Measurements from ENCODE around the gene RCC2. TPM values are rescaled to one million over a fixed set of nuclear protein-coding genes. Genes with fewer than 3 reads are reported as not detected.

RCC2 gene
- total and polyA plus RNA-seq, 2 donors (not counting 3 experiments of a cell fraction or from before 2014, with no cell fraction given), result 137 to 166 TPM

DNA sequence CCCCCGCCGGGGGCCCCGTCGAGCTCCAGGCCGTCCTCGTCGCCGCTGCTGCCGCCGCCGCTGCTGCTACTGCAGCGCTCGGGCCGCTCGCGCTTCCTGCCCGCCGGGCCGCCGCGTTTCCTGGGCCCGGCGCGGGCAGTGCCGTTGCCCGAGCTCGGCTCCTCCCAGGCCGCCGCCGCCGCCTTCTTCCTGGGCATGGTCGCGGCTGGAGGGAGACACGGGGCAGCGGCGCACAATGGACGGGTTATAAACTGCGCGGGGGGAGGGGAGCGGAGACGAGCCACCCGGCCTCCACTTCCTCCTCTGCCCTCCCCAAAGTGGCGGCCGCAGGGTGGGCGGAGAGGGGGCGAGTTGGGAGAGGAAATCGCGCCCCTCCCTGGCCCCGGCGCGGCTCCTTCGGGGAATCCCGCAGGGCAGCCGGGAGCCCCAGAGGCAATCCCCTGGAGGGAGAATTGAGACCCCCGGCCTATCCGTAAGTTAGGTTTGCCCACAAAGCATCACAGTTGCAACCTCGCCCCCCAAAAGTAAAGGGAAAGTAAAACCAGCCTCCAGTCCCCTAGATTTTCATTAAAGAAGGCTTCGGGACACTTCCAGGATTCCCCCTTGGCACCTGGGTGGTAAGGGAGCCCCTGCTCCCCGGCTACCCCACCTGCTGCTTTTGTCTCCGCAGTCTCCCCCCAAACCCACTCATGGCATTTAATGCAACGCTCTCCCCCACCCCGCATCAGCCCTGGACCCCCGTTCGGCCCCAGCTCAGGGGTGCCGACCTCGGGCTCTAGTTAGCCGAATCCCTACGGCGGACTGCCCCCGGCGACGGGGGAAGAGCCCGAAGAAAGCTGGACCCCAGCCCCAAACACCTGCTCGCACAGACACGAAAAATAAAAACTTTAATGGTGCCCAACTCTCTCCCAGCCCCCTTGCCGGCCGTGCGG lies 893 bp downstream of the RCC2 start:
- DNase-seq (ENCODE audit: low read depth, low spot score) (peak; percentile 69), FAIRE-seq (peak; percentile 8)

DNA sequence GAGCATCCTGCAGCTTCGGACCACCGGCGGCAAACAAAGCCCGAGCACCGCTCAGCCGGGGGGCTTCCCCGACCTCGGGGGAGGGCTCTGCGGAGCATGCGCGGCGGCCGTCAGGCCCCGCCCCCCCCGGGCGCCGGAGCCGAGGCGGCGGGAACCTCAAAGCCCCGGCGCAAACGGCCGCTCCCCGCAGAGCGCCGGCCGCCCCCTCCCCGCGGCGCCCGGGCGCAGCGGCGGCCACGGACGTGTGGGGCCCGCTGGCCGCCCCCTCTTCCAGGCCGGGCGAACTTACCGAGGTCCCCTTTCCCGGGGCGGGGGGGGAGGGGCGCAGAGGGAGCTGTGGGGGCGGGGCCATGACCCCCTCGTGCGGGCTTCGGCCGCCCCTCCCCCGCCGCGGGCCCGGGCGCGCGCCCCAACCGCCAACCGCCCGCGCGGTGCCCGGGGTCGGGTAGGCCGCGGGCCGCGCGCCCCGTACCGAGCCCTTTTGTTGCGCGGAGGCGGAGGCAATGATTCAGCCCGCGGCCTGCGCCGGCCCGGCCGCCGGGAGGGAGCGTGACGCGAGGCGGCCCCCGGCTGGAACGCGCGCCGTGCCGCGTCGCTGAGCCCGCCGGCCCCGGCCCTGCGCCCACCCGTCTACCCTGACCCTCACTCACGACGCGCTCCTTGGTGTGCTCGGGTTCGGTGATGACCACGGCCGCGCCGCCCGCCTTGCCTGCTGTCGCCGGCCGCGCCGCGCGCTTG lies 1.7 kb downstream of the RCC2 start:
- intact Hi-C loops (cut with micrococcal nuclease), result loop anchor here (1.0 to 10.0 kb wide), 3 partner anchors 17 to 533 kb away; partner anchors contain the start of gene SDHB
- peaks cover 15% of the 10 kb centered on the region for H3K4me1 ChIP-seq (ENCODE audit: control insufficient read depth, extremely low read depth, insufficient read depth, low read length)
- H3K9me3 ChIP-seq (replicated peaks; ENCODE audit: control insufficient read depth, insufficient read depth, low read length), result no peaks in the 10 kb centered on the region
- H2AFZ ChIP-seq (ENCODE audit: low read depth, low read length), result no peak overlapping the region
- H3K27ac ChIP-seq (ENCODE audit: insufficient read depth, low read depth, low read length), result peak overlapping the region; percentile 83
- dilution Hi-C loops (cut with MboI; ENCODE audit: extremely low pct_ligation_motif_present, low sequenced_read_pairs), result no loop called here
- FAIRE-seq (no peak), DNase-seq (ENCODE audit: low read depth, low spot score) (no peak)
- no peaks in the 10 kb centered on the region for H3K9me1 ChIP-seq (replicated peaks; ENCODE audit: control insufficient read depth, extremely low read depth, insufficient read depth, low read length)
- TF ChIP-seq JUN (IDR thresholded peaks at IDR 0.05; ENCODE audit: borderline replicate concordance, insufficient read depth, insufficient read length, low read depth) (no peak), MAX (IDR thresholded peaks at IDR 0.05; ENCODE audit: insufficient read depth, insufficient read length) (no peak), FOS (IDR thresholded peaks at IDR 0.05; ENCODE audit: borderline replicate concordance, insufficient read depth, low read length) (no peak), EZH2 (IDR thresholded peaks at IDR 0.05; ENCODE audit: borderline replicate concordance, low read depth, low read length, severe bottlenecking) (no peak), GATA2 (IDR thresholded peaks at IDR 0.05; ENCODE audit: insufficient read depth, insufficient read length, low read depth, low read length) (no peak), MYC (IDR thresholded peaks at IDR 0.05; ENCODE audit: low read depth, low read length) (no peak), POLR2A (IDR thresholded peaks at IDR 0.05; ENCODE audit: low read depth, low read length) (peak; percentile 39), POLR2AphosphoS5 (IDR thresholded peaks at IDR 0.05; ENCODE audit: insufficient read depth, low read depth, low read length) (peak; percentile 43)
- TF ChIP-seq, protein P1, sequence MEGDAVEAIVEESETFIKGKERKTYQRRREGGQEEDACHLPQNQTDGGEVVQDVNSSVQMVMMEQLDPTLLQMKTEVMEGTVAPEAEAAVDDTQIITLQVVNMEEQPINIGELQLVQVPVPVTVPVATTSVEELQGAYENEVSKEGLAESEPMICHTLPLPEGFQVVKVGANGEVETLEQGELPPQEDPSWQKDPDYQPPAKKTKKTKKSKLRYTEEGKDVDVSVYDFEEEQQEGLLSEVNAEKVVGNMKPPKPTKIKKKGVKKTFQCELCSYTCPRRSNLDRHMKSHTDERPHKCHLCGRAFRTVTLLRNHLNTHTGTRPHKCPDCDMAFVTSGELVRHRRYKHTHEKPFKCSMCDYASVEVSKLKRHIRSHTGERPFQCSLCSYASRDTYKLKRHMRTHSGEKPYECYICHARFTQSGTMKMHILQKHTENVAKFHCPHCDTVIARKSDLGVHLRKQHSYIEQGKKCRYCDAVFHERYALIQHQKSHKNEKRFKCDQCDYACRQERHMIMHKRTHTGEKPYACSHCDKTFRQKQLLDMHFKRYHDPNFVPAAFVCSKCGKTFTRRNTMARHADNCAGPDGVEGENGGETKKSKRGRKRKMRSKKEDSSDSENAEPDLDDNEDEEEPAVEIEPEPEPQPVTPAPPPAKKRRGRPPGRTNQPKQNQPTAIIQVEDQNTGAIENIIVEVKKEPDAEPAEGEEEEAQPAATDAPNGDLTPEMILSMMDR (IDR thresholded peaks at IDR 0.05; ENCODE audit: extremely low read depth in 1 of 2, insufficient read depth in 1 of 2, low read depth in 1 of 2, low read length in 2 of 2), result no peak
- POLR2A ChIA-PET, result no interaction called here
- CTCF ChIA-PET, result interaction anchor here (0.6 kb wide), 1 partner anchor 10 kb away, joined by 3 read pairs; no protein-coding TSS in a partner anchor
- no TSS peak for BruUV-seq (replicated peaks)
- peaks cover 12% of the 10 kb centered on the region for H4K20me1 ChIP-seq (replicated peaks; ENCODE audit: control insufficient read depth, extremely low read depth, insufficient read depth, low read length)
- H3K36me3 ChIP-seq (ENCODE audit: control insufficient read depth in 2 of 2, extremely low read depth in 1 of 2, insufficient read depth in 2 of 2, low read length in 2 of 2), result peaks cover 5 to 16% of the 10 kb centered on the region in 2 experiments
- peak overlapping the region; percentile 94 for H3K9ac ChIP-seq (replicated peaks; ENCODE audit: extremely low read depth, insufficient read depth, low read length)
- peak overlapping the region; percentile 91 for H3K4me2 ChIP-seq (ENCODE audit: insufficient read depth, low read length)
- peaks cover 55% of the 10 kb centered on the region for H3K79me2 ChIP-seq (ENCODE audit: control insufficient read depth, insufficient read depth, low read length)
- H3K27me3 ChIP-seq (ENCODE audit: control insufficient read depth in 2 of 2, insufficient read depth in 2 of 2, low read length in 2 of 2), result peaks cover 0 to 7% of the 10 kb centered on the region in 2 experiments
- peak overlapping the region; percentile 66 to 100 (median 96) for H3K4me3 ChIP-seq (replicated peaks in 1 of 3; ENCODE audit: insufficient read depth in 1 of 3, low read depth in 1 of 3, low read length in 3 of 3)

More for the DNA sequence above, 893 bp downstream of the RCC2 start:
- peaks cover 15% of the 10 kb centered on the region for H3K4me1 ChIP-seq (ENCODE audit: control insufficient read depth, extremely low read depth, insufficient read depth, low read length)
- TSS peak; percentile 41 for BruUV-seq (replicated peaks)
- dilution Hi-C loops (cut with MboI; ENCODE audit: extremely low pct_ligation_motif_present, low sequenced_read_pairs), result no loop called here
- H4K20me1 ChIP-seq (replicated peaks; ENCODE audit: control insufficient read depth, extremely low read depth, insufficient read depth, low read length), result peaks cover 12% of the 10 kb centered on the region
- intact Hi-C loops (cut with micrococcal nuclease), result loop anchor here (1.0 to 10.0 kb wide), 3 partner anchors 18 to 534 kb away; partner anchors contain the start of gene SDHB
- H3K79me2 ChIP-seq (ENCODE audit: control insufficient read depth, insufficient read depth, low read length), result peaks cover 48% of the 10 kb centered on the region
- no peaks in the 10 kb centered on the region for H3K9me3 ChIP-seq (replicated peaks; ENCODE audit: control insufficient read depth, insufficient read depth, low read length)
- peak overlapping the region; percentile 81 for H3K4me2 ChIP-seq (ENCODE audit: insufficient read depth, low read length)
- peak overlapping the region; percentile 83 for H3K27ac ChIP-seq (ENCODE audit: insufficient read depth, low read depth, low read length)
- TF ChIP-seq POLR2A (IDR thresholded peaks at IDR 0.05; ENCODE audit: low read depth, low read length), result peak; percentile 17
- no peak for TF ChIP-seq FOS (IDR thresholded peaks at IDR 0.05; ENCODE audit: borderline replicate concordance, insufficient read depth, low read length)
- peak; percentile 49 for TF ChIP-seq MYC (IDR thresholded peaks at IDR 0.05; ENCODE audit: low read depth, low read length)
- peak; percentile 51 for TF ChIP-seq POLR2AphosphoS5 (IDR thresholded peaks at IDR 0.05; ENCODE audit: insufficient read depth, low read depth, low read length)
- ChIA-PET CTCF (interaction anchor here (0.6 to 1.7 kb wide), 5 partner anchors 9 to 168 kb away, joined by 3 to 5 read pairs (median 3); no protein-coding TSS in a partner anchor), POLR2A (no interaction called here)
- H3K36me3 ChIP-seq (ENCODE audit: control insufficient read depth in 2 of 2, extremely low read depth in 1 of 2, insufficient read depth in 2 of 2, low read length in 2 of 2), result peaks cover 5 to 12% of the 10 kb centered on the region in 2 experiments
- H3K9ac ChIP-seq (replicated peaks; ENCODE audit: extremely low read depth, insufficient read depth, low read length), result peak overlapping the region; percentile 94
- peak overlapping the region; percentile 66 to 100 (median 96) for H3K4me3 ChIP-seq (replicated peaks in 1 of 3; ENCODE audit: insufficient read depth in 1 of 3, low read depth in 1 of 3, low read length in 3 of 3)
- H3K9me1 ChIP-seq (replicated peaks; ENCODE audit: control insufficient read depth, extremely low read depth, insufficient read depth, low read length), result no peaks in the 10 kb centered on the region
- no peak overlapping the region for H2AFZ ChIP-seq (ENCODE audit: low read depth, low read length)
- peaks cover 0 to 7% of the 10 kb centered on the region in 2 experiments for H3K27me3 ChIP-seq (ENCODE audit: control insufficient read depth in 2 of 2, insufficient read depth in 2 of 2, low read length in 2 of 2)
